GM20000 (cell line): ENCODE results near the gene GAL3ST2.
"Not testable (repeated sequence)": the region's sequence is repeated elsewhere in the genome, so short reads cannot be mapped to it uniquely, and the experiment has no call there.

Experiments
- DNase-seq: peaks from one replicate; pipeline ENCODE4 v3.0.0; 2012; ENCODE audit warnings: low spot score
- TF ChIP-seq, protein P1 (sequence below): IDR thresholded peaks from 2 replicates; pipeline ENCODE4 v1.5.1; 2012; ENCODE audit warnings: mild to moderate bottlenecking, control low read depth; ENCODE audit errors: extremely low read depth, missing control alignments

Gene GAL3ST2

DNA sequence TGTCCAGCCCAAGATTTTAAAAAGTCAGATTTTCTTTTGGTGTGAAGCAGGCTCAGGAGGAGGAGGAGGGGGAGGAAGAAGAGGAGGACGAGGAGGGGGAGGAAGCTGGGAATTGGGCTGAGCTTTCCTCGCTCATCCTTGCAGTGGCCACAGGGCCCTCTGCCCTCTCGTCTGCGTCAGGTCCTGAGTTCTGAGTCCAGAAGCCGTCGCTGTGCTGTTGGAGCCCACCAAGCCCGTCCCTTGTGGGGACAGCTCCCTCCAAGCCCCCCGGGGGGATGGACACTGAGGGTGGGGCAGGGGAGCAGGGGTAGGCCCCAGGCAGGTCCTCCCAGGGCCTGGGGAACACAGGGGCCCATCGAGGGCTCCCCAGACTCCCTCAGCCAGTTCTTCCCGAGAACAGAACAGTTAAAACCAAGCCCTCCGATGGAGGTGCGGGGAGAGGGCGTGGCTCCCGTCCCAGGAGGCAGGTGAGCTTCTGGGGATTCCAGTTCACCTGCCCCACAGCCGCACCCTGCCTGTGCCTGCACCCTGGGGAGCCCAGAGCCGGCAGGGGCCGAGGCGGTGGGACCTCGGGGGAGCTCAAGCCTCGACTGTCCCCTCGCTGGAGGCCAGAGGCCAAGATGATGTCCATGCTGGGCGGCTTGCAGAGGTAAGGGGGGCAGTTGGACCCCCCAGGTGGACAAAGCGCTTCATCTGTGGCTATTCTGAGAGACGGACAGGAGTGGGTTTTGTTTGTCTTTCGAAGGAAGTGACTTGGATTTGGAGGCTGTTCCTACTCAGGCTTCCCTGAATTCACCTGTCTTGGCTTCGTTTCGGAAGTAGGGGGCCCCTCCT lies at the start of gene GAL3ST2:
TSS of gene GAL3ST2 (plus strand) at position 487 of the 834 bp plus-strand sequence. CDS start at position 621, 134 bp downstream.
- DNase-seq = peak; percentile 17
- TF ChIP-seq, protein P1, sequence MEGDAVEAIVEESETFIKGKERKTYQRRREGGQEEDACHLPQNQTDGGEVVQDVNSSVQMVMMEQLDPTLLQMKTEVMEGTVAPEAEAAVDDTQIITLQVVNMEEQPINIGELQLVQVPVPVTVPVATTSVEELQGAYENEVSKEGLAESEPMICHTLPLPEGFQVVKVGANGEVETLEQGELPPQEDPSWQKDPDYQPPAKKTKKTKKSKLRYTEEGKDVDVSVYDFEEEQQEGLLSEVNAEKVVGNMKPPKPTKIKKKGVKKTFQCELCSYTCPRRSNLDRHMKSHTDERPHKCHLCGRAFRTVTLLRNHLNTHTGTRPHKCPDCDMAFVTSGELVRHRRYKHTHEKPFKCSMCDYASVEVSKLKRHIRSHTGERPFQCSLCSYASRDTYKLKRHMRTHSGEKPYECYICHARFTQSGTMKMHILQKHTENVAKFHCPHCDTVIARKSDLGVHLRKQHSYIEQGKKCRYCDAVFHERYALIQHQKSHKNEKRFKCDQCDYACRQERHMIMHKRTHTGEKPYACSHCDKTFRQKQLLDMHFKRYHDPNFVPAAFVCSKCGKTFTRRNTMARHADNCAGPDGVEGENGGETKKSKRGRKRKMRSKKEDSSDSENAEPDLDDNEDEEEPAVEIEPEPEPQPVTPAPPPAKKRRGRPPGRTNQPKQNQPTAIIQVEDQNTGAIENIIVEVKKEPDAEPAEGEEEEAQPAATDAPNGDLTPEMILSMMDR = no peak

DNA sequence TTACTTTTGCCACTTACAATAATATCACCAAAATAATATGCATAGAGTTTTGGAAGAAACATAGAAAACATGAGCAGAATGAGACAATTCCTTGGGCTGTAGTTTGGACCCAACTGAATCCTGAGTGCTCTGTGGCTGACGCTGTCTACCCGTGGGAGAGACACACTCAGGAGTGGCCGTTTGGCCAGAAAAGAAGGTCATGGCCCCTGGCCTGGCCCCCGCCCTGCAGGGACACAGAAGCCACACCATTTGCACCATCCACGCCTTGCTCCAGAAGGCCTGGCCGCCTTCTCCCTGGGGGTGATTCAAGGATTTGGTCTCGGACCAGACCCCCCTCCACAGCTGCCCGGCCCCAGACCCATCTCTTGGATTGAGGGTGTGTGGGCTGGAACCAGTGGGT lies 48.6 kb upstream of the GAL3ST2 start:
- DNase-seq = no peak
- TF ChIP-seq, protein P1 = no peak

DNA sequence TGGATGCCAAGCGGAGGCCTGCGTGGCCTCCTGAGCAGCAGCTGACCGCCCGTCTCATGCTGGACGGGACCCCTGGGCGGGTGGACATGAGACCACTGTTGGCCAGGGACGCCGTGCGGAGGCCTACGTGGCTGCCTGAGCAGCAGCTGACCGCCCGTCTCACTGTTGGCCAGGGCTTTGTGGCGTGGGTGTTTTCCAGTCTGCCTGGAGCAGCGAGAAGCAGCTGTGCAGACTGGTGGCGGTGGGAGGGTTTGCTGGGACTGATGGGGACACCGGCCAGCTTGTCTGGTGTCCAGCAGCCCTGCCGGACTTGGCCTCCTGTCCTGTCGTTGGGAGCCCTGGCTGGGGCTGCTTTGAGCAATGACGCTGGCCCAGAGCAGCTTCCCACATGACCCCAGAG lies 48.0 kb upstream of the GAL3ST2 start:
- DNase-seq = no peak
- TF ChIP-seq, protein P1 = no peak

DNA sequence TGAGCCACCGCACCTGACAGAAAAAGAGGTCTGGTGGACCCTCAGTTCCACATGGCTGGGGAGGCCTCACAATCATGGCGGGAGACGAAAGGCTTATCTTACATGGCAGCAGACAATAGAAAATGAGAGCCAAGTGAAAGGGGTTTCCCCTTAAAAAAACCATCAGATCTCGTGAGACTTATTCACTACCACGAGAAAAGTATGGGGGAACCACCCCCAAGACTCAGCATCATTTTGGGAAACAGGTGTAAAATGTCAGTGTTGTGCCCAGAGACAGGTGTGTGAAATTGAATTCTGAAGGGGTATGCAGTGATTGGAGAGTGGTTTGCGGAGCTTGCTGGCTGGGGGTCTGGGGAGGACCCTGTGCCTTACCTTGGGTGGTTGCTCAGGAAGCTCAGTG lies 46.8 kb upstream of the GAL3ST2 start:
- TF ChIP-seq, protein P1 = no peak
- peak; percentile 34 for DNase-seq

DNA sequence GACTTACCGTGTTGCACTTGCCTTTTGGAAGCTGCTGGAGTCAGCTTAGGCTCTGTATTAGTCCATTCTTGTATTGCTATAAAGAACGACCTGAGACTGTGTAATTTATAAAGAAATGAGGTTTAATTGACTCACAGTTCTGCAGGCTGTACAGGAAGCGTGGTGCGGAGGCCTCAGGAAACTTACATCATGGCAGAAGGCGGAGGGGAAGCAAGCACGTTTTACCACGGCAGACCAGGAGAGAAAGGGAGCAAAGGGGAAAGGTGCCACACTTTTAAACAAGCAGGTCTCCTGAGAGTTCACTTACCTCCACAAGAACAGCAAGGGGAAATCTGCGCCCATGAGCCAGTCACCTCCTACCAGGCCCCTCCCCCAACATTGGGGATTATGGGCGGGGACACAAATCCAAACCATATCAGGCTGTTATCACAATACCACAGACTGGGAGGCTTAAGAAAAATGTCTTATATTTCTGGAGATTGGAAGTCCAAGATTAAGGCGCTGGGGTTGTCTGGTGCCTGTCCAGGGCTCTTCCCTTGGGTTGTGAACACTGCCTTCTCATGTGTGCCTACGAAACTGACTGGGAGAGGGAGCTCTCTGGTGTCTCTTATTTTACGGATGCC lies 45.8 kb upstream of the GAL3ST2 start:
- no peak for DNase-seq
- TF ChIP-seq, protein P1 = no peak

DNA sequence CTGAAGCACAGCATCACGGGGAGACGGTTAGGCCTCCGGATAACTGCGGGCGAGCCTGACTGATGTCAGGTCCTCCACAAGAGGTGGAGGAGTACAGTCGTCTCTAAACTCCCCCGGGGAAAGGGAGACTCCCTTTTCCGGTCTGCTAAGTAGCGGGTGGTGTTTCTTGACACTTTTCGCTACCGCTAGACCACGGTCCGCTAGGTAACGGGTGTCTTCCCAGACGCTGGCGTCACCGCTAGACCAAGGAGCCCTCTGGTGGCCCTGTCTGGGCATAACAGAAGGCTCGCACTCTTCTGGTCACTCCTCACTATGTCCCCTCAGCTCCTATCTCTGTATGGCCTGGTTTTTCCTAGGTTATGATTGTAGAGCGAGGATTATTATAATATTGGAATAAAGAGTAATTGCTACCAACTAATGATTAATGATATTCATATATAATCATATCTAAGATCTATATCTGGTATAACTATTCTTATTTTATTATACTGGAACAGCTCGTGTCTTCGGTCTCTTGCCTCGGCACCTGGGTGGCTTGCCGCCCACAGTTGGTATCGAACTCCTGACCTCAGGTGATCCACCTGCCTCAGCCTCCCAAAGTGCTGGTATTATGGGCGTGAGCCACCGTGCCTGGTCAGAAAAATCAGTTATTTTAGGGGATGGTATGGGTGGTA lies 44.0 kb upstream of the GAL3ST2 start:
- TF ChIP-seq, protein P1 = peak; percentile 21
- not testable (repeated sequence) for DNase-seq
